ENCODE results near the gene CDC42EP1.
A peak's percentile ranks its signal among the peaks of the same experiment; 100 is the strongest.

The CDC42EP1 gene

GRCh38 chr22:37610480-37611129, 50.3 kb downstream of the CDC42EP1 start:
- no peak for DNase-seq
- 0 out of 2 replicates have a peak, but pooled peaks cover 3% of the 10 kb centered on the region for H3K27me3 ChIP-seq (replicated peaks; ENCODE audit: insufficient read depth, low read length)
- TF ChIP-seq EZH2phosphoT487 (IDR thresholded peaks at IDR 0.05; ENCODE audit: low read length) = no peak
- H3K9ac ChIP-seq (ENCODE audit: low read length) = no peak overlapping the region
- no peak overlapping the region for H2AFZ ChIP-seq (ENCODE audit: low read length)
- H3K36me3 ChIP-seq (replicated peaks; ENCODE audit: insufficient read depth, low read length) = no peaks in the 10 kb centered on the region
- H4K20me1 ChIP-seq (ENCODE audit: insufficient read depth, low read length) = no peaks in the 10 kb centered on the region
- H3F3A ChIP-seq (ENCODE audit: insufficient read depth, low read length) = peaks cover 17% of the 10 kb centered on the region
- H3K9me3 ChIP-seq (replicated peaks; ENCODE audit: insufficient read depth, low read length) = no peaks in the 10 kb centered on the region
- peaks cover 7% of the 10 kb centered on the region; the same call in 1 of the 2 replicates for H3K4me1 ChIP-seq (ENCODE audit: low read length)
- peaks cover 37% of the 10 kb centered on the region for H3K79me2 ChIP-seq (ENCODE audit: low read length)
- H3K4me2 ChIP-seq (ENCODE audit: low read depth, low read length) = peak overlapping the region; percentile 99; the same call in 1 of the 2 replicates
- H3K27ac ChIP-seq (ENCODE audit: low read length) = no peak overlapping the region
- H3K9me2 ChIP-seq (replicated peaks; ENCODE audit: insufficient read depth, low read length) = no peaks in the 10 kb centered on the region
- H3K4me3 ChIP-seq (ENCODE audit: low read length) = no peak overlapping the region

DNA sequence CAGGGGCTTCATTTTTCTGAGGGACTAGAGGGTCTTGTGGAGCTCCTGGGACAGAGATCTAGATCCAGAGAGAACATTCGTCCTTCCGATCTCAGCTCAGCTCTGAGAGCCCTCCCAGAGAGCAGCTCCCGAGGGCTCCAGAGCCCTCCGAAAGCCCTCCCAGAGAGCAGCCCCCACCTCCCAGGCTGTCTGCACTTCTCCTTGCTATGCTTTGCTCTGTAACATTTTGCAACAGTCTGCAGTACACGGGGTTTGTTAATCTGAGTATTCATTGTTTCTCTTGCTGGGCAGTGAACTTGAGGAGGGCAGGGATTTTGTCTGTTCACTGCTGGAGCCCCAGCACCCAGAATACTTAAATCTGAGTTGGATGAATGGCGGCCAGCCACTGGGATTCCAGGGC, 50.9 kb downstream of the CDC42EP1 start:
- no peaks in the 10 kb centered on the region for H3K9me3 ChIP-seq (replicated peaks; ENCODE audit: insufficient read depth, low read length)
- TF ChIP-seq EZH2 (optimal IDR thresholded peaks at IDR 0.05; ENCODE audit: low read depth, low read length) = no peak
- TF ChIP-seq EZH2phosphoT487 (IDR thresholded peaks at IDR 0.05; ENCODE audit: low read length) = no peak
- TF ChIP-seq CTCF (IDR thresholded peaks at IDR 0.05; ENCODE audit: low read length) = no peak
- H3F3A ChIP-seq (ENCODE audit: insufficient read depth, low read length) = peaks cover 17% of the 10 kb centered on the region
- H3K9me2 ChIP-seq (replicated peaks; ENCODE audit: insufficient read depth, low read length) = no peaks in the 10 kb centered on the region
- H4K20me1 ChIP-seq (ENCODE audit: insufficient read depth, low read length) = no peaks in the 10 kb centered on the region
- peaks cover 37% of the 10 kb centered on the region for H3K79me2 ChIP-seq (ENCODE audit: low read length)
- no peak overlapping the region for H3K27ac ChIP-seq (ENCODE audit: low read length)
- no peak overlapping the region for H3K4me2 ChIP-seq (ENCODE audit: low read depth, low read length)
- DNase-seq = no peak
- H3K4me1 ChIP-seq (ENCODE audit: low read length) = peaks cover 7% of the 10 kb centered on the region; the same call in 1 of the 2 replicates
- no peaks in the 10 kb centered on the region for H3K27me3 ChIP-seq (replicated peaks; ENCODE audit: insufficient read depth, low read length)
- no peak overlapping the region for H2AFZ ChIP-seq (ENCODE audit: low read length)
- no peak overlapping the region for H3K4me3 ChIP-seq (ENCODE audit: low read length)
- no peak overlapping the region for H3K9ac ChIP-seq (ENCODE audit: low read length)
- H3K36me3 ChIP-seq (replicated peaks; ENCODE audit: insufficient read depth, low read length) = no peaks in the 10 kb centered on the region

- Histone ChIP-seq H3K27ac (ENCODE audit: low read length) (no peak overlapping the region), H3K27me3 (replicated peaks; ENCODE audit: insufficient read depth, low read length) (no peaks in the 10 kb centered on the region)
Observed at GRCh38 chr22:37616201-37617083, 56.2 kb downstream of the CDC42EP1 start.

More at GRCh38 chr22:37616201-37617083, 56.2 kb downstream of the CDC42EP1 start:
- Histone ChIP-seq H3K9me2 (replicated peaks; ENCODE audit: insufficient read depth, low read length) (no peaks in the 10 kb centered on the region), H3K4me1 (ENCODE audit: low read length) (no peaks in the 10 kb centered on the region), H2AFZ (ENCODE audit: low read length) (no peak overlapping the region), H3K9me3 (replicated peaks; ENCODE audit: insufficient read depth, low read length) (no peaks in the 10 kb centered on the region), H3K4me2 (ENCODE audit: low read depth, low read length) (no peak overlapping the region), H3K4me3 (ENCODE audit: low read length) (no peak overlapping the region), H4K20me1 (ENCODE audit: insufficient read depth, low read length) (no peaks in the 10 kb centered on the region), H3K36me3 (replicated peaks; ENCODE audit: insufficient read depth, low read length) (no peaks in the 10 kb centered on the region), H3K79me2 (ENCODE audit: low read length) (peaks cover 10% of the 10 kb centered on the region), H3K9ac (ENCODE audit: low read length) (no peak overlapping the region), H3F3A (ENCODE audit: insufficient read depth, low read length) (no peaks in the 10 kb centered on the region)
- DNase-seq = no peak
- TF ChIP-seq EZH2phosphoT487 (IDR thresholded peaks at IDR 0.05; ENCODE audit: low read length) (no peak), EZH2 (optimal IDR thresholded peaks at IDR 0.05; ENCODE audit: low read depth, low read length) (no peak), CTCF (IDR thresholded peaks at IDR 0.05; ENCODE audit: low read length) (no peak)
